Nephron progenitor cell (in vitro differentiated cells): ENCODE measurements around the gene ZBTB18.

Experiments
- DNase-seq: peaks from one replicate; pipeline ENCODE4 v3.0.0; 2021
- H3K27ac Mint-ChIP-seq: 2 replicates; pipeline ENCODE4 v1.8.0; 2021; ENCODE audit warnings: mild to moderate bottlenecking, moderate library complexity, mixed read lengths
- H3K27me3 Mint-ChIP-seq: 2 replicates; pipeline ENCODE4 v1.8.0; 2021; ENCODE audit warnings: mild to moderate bottlenecking, low read depth, mixed read lengths; ENCODE audit not compliant: poor library complexity
- H3K36me3 Mint-ChIP-seq: 2 replicates; pipeline ENCODE4 v1.8.0; 2021; ENCODE audit warnings: low read depth, mixed read lengths
- H3K4me1 Mint-ChIP-seq: 2 replicates; pipeline ENCODE4 v1.8.0; 2021; ENCODE audit warnings: mixed read lengths
- H3K4me3 Mint-ChIP-seq: 2 replicates; pipeline ENCODE4 v1.8.0; 2021; ENCODE audit warnings: mild to moderate bottlenecking, moderate library complexity, mixed read lengths
- H3K9me3 Mint-ChIP-seq: 2 replicates; pipeline ENCODE4 v1.8.0; 2021; ENCODE audit warnings: mild to moderate bottlenecking, moderate library complexity, mixed read lengths
- TF ChIP-seq, protein P1 (sequence below): fragments of 200-600 bp; sonication (generic); IDR thresholded peaks from 2 replicates; pipeline ENCODE4 v1.5.0; 2021; ENCODE audit warnings: antibody characterized with exemption

ZBTB18 gene

DNA sequence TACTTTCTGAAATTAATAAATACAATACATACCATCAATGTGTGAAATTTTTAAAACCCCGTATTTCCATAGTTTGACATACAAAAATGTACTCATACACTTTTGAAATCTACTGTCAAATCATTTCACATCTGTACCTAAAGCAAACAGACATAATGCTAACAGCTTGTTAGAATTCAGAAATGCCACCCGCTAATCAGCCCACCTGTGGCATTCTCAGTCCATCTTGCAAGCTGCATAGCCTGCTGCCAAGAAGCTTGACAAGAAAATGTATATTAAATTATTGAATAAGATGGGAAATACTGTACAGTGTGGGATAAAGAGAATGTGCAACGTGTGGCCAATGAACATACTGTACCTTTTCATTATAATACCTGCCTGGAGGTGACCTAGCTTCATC is 55.1 kb downstream of the ZBTB18 start:
- peaks cover 2% of the 10 kb centered on the region for H3K27me3 Mint-ChIP-seq
- no peak overlapping the region for H3K27ac Mint-ChIP-seq
- H3K36me3 Mint-ChIP-seq: no peaks in the 10 kb centered on the region
- no peaks in the 10 kb centered on the region for H3K9me3 Mint-ChIP-seq
- DNase-seq: no peak
- TF ChIP-seq, protein P1, sequence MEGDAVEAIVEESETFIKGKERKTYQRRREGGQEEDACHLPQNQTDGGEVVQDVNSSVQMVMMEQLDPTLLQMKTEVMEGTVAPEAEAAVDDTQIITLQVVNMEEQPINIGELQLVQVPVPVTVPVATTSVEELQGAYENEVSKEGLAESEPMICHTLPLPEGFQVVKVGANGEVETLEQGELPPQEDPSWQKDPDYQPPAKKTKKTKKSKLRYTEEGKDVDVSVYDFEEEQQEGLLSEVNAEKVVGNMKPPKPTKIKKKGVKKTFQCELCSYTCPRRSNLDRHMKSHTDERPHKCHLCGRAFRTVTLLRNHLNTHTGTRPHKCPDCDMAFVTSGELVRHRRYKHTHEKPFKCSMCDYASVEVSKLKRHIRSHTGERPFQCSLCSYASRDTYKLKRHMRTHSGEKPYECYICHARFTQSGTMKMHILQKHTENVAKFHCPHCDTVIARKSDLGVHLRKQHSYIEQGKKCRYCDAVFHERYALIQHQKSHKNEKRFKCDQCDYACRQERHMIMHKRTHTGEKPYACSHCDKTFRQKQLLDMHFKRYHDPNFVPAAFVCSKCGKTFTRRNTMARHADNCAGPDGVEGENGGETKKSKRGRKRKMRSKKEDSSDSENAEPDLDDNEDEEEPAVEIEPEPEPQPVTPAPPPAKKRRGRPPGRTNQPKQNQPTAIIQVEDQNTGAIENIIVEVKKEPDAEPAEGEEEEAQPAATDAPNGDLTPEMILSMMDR: no peak
- H3K4me1 Mint-ChIP-seq: peaks cover 83% of the 10 kb centered on the region
- H3K4me3 Mint-ChIP-seq: no peak overlapping the region
